AG08395 (cell line): Measurements from ENCODE around the gene SLC6A8.

Source experiments
- DNase-seq: peaks from one replicate; pipeline ENCODE4 v3.0.0; 2012; ENCODE audit warnings: mixed read lengths, low spot score

Gene SLC6A8

DNA sequence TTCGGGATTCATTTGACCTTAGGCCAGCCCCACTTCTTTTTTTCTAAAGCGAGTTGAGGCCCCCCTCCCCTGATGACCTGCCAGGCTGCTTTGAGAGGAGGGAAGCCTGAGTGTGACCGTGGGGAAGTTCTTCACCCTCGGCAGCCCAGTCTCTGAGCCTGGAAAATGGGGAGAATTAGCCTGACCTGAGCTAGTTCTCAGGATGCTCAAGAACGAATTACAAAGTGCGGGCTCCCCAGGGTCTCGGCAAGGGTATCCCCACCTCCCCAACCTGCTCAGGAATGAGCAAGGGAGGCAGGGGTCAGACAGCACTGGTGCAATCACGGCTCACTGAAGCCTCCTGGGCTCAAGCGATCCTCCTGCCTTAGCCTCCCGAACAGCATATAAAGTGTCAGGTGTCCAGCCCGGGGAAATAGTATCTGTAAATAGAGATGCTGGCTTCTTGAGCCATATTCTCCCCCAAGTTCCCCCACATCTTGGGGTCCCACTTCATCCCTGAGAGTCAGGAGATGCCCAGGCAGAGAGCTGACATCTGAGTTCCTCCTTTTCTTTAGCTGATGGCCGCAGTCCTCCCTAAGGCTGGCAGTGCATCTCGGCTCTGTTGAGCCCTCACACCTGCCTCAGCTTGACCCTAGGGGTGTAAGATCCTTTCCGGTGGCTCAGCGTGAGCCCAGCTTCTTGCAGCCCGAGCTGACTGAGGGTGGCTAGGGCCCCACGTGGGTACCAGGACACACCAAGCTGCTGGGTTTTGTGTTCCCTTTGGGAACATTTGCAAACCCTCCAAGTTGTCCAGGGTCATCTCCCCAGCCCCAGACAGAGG is 39.2 kb upstream of the SLC6A8 start:
- DNase-seq: no peak

- DNase-seq: peak; percentile 39
Observed at GRCh38 chrX:153649178-153649914, 38.4 kb upstream of the SLC6A8 start.

GRCh38 chrX:153649915-153650782 is 37.6 kb upstream of the SLC6A8 start:
- no peak for DNase-seq

- no peak for DNase-seq
Observed at GRCh38 chrX:153650959-153651358, 36.8 kb upstream of the SLC6A8 start.

GRCh38 chrX:153651540-153652079 is 36.1 kb upstream of the SLC6A8 start:
- DNase-seq: no peak

- DNase-seq: no peak
Observed at GRCh38 chrX:153653556-153653955, 34.2 kb upstream of the SLC6A8 start.

DNA sequence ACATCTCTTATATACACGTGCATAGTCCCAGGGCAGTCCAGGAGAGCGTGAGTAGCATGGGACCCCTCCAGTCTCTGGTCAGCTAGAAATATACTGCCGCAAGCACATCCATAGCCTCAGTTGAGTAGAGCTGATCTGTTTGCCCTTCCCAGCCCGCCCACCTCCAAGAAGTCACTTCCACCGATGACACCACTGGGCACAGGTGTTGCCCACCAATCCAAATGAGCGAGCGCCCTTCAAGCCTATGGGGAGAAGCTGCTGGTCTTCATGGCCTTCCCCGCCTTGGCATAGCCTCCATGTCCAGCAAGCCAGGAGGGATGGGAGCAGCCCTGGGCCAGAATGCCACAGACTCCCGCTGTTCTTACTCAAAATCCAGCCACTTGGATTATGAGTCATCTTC is 30.6 kb upstream of the SLC6A8 start:
- DNase-seq: no peak

DNA sequence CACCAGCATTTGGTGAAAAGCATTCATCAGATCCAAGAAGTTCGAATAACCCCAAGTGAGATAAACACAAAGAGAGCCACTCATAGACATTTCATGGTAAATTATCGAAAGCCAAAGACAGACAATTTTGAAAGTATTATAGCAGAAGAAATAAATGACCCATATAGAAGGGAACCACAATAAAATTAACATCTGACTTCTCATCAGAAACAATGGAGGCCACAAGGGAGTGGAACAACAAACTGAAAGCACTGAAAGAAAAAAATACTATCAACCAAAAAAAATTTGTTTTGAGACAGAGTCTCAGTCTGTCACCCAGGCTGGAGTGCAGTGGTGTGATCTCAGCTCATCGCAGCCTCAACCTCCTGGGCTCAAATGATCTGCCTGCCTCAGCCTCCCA is 28.5 kb upstream of the SLC6A8 start:
- no peak for DNase-seq

DNA sequence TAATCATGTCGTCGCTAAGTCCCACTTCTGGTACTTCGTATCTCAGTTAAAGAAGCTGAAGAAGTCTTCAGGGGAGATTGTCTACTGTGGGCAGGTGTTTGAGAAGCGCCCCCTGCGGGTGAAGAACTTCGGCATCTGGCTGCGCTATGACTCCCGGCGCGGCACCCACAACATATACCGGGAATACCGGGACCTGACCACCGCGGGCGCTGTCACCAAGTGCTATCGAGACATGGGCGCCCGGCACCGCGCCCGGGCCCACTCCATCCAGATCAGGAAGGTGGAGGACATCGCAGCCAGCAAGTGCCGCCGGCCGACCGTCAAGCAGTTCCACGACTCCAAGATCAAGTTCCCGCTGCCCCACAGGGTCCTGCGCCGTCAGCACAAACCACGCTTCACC is 25.5 kb upstream of the SLC6A8 start:
- no peak for DNase-seq

GRCh38 chrX:153665726-153666306 is 21.9 kb upstream of the SLC6A8 start:
- DNase-seq: no peak

DNA sequence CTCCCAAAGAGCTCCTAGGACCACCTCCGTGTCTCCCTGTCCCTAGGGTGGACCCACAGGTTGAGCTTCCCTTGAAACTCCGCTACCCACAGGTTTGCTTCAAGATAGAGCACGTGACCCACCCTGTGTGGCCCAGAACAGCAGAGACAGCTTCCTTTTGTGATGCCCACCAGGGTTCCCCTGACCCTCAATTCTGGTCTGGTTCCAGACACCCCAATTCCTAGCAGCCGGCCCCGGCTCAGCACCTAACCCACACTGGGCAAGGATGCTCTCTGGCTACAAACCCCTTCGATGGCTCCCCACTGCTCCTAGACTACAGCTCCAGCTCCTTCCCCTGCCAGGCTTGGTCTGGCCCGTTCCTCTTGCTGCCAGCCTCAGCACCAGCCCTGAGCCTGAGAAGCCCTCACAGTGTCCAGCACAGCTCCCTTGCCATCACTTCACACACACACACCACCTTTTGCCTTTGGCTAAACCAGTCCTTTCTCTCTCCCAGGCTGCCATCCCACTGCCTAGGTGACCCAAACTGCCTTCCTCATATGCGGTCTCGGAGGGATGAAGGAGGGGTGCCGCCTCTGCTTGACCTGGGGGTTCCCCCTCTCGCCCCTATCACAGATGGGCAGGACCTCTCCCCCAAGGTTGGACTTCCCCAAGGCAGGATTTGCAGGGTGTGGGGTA is 20.3 kb upstream of the SLC6A8 start:
- DNase-seq: no peak

- peak; percentile 76 for DNase-seq
Observed at GRCh38 chrX:153667956-153668396, 19.8 kb upstream of the SLC6A8 start.

DNA sequence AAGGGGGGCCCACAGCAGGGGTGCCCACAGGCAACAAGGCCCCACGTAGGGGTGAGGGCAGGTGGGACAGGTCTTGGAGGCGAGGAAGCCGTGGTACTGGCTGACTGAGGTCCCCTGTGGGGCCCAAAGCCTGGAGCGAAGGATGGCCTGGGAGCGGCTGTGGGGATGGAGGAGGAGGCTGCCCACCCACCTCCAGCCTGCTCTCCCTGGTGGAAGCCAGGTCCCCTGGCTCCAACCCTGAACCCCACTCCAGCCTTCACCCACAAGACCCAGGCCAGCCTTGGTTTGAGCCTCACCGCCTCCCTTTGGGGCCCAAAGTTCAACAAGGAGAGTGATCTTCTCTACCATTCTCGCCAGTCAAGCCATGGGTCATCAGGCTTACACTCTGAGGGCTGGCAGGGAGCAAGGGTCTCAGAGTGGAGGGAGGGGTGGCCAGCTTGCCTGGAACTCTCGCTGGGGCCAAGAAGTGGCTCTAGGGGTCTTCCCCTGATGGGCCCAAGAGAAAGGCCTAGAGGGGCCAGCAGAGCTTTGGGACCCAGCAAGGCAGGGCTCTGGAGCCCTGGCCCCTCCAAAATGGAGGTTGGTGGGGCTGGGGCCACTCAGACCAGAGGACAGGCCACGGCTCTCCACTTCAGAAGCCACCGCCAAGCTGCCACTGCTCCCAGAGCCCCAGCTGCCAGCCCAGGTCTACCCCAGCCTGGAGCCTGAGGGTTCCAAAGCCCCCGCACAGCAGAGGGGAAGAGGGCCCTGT is 19.1 kb upstream of the SLC6A8 start:
- no peak for DNase-seq

- peak; percentile 36 for DNase-seq
Observed at GRCh38 chrX:153669174-153669890, 18.4 kb upstream of the SLC6A8 start.

DNA sequence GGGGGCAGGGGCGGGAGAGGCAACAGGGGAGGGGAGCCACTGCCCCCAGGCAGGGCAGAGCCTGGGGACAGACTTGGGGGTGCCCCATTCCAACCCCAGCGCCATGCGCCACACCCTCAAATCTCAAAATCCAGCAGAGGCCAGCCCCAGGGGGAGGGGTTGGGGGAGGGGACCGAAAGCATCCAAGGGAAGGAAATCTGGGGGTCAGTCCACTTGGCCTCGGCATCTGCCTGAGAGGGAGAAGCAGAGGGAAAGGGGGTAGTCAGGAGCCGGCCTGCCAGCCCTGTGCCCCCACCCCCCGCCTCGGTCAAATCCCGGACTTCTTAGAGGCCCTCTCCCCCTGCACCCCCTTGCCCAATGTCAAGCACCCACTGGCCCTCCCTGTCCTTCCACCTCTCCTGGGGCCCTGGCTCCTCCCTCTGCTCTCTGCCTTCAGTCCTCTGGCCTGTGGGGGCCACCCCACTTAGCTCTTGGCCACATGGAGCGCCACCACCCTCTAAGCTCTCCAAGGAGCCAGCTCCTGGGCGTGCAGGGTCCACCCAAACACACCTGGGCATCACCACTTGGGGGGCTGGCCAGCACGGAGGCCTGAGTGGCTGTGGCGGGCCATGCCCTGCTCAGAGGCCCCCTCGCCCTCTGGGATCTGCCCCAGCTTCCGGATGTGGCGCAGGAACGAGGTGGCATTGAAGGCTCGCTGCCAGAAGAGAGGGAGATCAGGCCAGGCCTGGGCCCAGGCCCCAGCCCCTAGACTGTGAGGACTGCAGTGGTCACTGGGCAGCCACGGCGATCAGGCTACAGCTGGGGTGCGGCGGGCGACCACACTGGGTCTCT is 17.6 kb upstream of the SLC6A8 start:
- DNase-seq: no peak

DNA sequence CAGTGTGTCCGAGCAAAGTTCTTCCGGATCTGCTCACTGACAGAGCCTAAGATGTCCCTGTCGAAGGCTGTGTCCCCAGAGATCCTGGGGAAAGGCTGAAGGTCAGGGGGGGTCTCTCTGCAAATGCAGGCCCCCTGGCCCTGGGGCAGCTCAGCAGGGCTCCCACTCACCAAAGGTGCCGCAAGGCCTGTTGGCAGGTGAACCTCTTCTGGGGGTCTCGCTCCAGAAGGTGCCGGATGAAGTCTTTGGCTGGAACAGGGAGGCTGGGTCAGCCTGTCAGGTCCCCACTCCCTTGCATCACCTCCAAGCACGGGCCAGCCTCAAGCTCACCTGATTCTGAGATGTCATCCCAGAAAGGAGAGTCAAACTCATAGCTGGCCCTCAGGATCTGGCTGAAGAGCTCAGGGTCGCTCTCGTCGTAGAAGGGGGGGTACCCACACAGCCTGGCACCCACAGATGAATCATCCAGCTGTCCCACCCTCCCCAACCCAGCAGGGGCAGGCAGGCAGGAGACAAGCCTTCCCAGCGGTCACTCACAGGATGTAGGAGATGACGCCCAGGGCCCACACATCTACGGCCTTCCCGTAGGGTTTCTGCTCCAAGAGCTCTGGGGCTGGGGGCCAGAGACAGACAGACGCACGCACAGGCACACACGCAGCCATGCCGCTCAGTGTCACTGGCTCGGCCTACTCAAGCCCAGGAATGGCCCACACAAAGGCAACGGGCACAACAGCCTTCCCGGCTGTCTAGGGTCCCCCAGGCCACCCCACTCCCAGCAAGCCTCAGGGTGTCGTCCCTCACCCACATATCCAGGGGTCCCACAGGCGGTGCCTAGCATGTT is 16.8 kb upstream of the SLC6A8 start:
- DNase-seq: no peak

GRCh38 chrX:153671589-153672530 is 15.9 kb upstream of the SLC6A8 start:
- no peak for DNase-seq
